HT1080 (cell line): Measurements from ENCODE around the gene CFAP157. TPM values are rescaled to one million over a fixed set of nuclear protein-coding genes. Genes with fewer than 3 reads are reported as not detected.
A peak's percentile ranks its signal among the peaks of the same experiment; 100 is the strongest.

Experiments used
- DNase-seq: peaks from one replicate; pipeline ENCODE4 v3.0.0-alpha.2; 2015; ENCODE audit warnings: low read depth
- total RNA-seq: library from RNA; depleted of rRNA; stranded (reverse); fragments of >200 nt; shearing (Covaris generic); gene quantifications from 2 replicates; pipeline ENCODE4 v1.2.3, GENCODE V29; 2014

Gene CFAP157
- total RNA-seq, 1 experiment from 2014 or later, result not detected

GRCh38 chr9:127692071-127692470 lies 14.7 kb upstream of the CFAP157 start:
- no peak for DNase-seq

DNA sequence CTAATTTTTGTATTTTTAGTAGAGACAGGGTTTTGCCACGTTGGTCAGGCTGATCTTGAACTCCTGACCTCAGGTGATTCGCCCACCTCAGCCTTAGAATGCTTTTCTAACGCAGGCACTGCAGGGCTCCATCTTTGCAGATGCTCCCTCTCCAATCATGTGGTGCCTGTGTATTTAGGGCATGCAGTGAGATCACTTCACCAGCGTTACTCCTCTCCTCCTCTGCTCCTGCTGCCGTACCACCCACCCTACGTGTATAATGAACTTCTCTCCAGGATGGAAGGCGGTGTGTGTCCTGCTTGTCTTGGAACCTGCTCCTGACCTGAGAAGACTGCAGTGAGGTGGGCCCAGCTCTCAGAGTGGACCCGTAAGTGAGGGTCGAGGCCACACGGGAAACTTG lies 13.6 kb upstream of the CFAP157 start:
- DNase-seq, result no peak

- no peak for DNase-seq
These were observed 13.1 kb upstream of the CFAP157 start for GRCh38 chr9:127693697-127694096.

GRCh38 chr9:127694890-127695720 lies 11.7 kb upstream of the CFAP157 start:
- DNase-seq, result no peak

- DNase-seq, result no peak
These were observed 9.2 kb upstream of the CFAP157 start for GRCh38 chr9:127697575-127697974.

DNA sequence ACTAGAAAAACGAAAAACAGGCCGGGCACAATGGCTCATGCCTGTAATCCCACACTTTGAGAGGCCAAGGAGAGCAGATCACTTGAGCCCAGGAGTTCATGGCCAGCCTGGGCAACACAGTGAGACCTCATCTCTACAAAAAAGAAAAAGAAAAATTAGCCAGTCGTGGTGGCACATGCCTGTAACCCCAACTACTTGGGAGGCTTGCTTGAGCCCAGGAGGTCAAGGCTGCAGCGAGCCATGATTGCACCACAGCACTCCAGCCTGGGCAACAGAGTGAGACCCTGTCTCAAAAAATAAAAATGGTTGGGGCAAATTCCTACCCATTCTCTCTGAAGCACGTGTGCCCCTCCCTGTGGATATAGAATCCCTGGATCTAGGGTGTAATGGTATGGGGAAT lies 8.4 kb upstream of the CFAP157 start:
- DNase-seq, result no peak

DNA sequence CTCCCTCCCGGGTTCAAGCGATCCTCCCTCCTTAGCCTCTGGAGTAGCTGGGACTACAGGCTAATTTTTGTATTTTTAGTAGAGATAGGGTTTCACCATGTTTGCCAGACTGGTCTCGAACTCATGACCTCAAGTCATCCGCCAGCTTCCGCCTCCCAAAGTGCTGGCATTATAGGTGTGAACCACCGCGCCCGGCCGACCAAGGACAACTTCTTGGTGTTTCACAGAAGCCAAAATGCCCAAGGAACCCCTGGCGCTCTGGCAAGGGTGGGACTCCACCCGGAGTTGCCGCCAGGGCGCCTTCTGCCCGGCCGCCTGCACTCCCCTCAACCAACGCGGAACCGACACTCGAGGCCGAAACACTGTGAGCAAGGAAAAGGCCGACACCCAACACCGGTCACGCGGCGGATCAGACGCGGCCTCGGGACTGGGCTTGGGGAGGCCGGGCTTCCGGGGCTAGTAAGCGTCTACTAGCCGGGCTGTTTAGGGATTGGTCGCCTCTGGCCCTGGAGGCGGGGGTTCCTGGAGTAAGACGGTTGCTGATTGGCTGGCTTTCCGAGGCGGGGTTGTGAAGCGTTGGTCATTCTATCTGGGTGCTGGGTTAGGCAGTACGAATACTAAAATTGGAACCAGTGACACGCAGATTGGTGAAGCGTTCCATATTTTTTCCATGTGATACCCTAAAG lies 7.7 kb upstream of the CFAP157 start:
- no peak for DNase-seq

GRCh38 chr9:127700140-127700539 lies 6.6 kb upstream of the CFAP157 start:
- DNase-seq, result no peak

DNA sequence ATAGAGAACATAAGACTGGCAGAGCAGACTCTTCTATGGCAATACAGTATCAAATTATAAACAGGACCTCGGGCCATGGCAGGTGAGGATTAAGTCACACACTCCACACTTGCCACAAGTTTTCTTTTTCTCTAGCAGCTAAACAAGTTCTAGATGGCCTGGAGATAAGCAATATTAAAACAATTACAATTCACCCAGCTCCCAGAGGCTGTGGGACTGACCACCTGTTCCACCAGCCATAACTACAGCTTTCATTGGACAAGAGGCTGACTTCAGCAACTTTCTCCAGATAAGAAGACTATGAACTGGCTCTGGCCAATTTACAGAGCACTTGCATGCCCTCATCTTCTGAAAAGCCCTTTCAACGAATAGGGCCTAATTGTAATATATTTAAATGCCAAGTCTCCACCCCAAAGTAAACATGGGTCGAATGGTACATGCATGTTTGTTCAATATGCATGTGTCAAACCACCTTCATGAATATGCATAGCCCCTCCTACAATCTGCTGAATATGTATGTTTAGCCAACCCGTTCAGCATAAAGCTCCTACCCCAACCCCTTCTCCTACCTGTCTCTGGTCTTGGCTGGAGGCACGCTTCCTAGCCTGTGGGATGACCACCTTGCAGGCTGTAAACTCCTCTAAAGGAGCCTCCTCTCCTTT lies 6.1 kb upstream of the CFAP157 start:
- DNase-seq, result no peak

- DNase-seq, result no peak
These were observed 3.4 kb upstream of the CFAP157 start for GRCh38 chr9:127703289-127703946.

GRCh38 chr9:127705577-127706379 lies 1.0 kb upstream of the CFAP157 start:
- no peak for DNase-seq

GRCh38 chr9:127707766-127708165 lies 978 bp downstream of the CFAP157 start:
- peak; percentile 32 for DNase-seq

- no peak for DNase-seq
These were observed 2.3 kb downstream of the CFAP157 start for GRCh38 chr9:127708952-127709587.

GRCh38 chr9:127710204-127710783 lies 3.5 kb downstream of the CFAP157 start:
- DNase-seq, result no peak

- DNase-seq, result peak; percentile 10
These were observed 4.5 kb downstream of the CFAP157 start for GRCh38 chr9:127711226-127711701.

DNA sequence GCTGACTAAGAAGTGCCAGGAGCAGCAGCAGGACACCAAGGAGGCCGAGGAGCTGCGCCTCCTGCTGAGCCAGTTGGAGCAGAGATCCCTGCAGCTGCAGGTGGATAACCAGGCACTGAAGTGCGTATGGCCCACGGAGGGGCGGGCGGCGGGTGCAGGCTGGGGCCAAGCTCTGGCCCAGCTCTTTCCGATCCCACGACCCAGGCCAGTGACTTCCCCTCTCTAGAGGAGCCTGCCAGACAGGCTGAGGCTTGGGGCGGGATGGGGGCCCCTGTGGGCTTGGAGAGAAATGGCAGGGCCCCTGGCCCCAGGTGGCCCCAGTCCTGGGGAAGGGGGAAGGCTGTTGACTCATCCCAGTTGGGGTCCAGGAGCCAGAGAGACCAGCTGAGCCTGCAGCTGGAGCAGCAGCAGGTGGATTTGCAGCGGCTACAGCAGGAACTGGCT lies 5.1 kb downstream of the CFAP157 start:
- DNase-seq, result no peak

- no peak for DNase-seq
These were observed 5.6 kb downstream of the CFAP157 start for GRCh38 chr9:127712371-127712770.

DNA sequence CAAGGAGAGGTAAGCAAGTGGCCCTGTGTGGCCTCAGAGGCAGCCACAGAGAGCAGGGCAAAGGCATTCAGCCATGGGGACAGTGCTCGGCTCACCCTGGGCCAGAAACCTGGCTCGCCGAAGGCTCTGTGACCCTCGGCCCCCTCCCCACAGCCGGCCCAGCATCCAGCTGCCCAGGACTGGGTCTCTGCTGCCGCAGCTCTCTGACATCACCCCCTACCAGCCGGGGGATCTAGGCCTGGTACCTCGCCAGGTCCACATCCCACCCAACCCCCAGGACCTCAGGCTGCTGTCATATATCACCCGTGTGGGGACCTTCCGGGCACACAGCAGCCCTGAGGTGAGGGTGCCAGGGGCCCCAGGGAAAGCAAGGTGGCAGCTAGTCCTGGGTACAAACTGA lies 6.1 kb downstream of the CFAP157 start:
- no peak for DNase-seq

DNA sequence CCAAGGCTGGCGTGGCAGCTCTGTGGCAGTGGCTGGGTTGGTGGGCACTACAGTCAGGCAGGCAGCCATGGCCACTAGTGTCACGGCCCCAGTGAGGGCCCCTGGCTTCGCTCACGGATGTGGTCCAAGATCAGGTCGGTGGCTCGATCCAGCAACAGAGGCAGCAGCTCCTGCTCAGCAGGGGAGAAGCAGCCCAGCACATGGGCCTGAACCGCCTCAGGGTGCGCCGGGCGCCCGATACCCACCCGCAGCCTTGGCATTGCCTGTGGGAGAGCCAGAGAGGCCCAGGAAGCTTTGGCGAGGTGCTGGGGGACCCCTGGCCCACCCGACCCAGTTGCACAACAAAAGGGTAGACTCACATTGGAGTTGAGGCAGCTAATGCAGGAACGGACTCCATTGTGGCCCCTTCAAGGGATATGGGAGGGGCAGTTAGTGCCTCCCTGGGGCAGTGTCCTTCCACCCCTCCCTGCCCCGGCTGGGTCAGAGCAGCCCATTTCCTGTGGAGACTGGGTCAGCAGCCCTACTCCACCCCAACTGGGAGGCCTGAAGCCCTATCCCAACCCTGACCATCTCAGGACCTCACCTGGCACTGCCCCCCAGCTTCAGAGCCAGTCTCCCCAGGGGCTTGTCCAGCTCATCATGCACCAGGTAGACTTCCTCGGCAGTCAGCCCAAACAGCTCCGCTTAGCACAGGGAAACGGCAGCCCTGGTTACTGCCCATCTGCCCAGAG lies 7.4 kb downstream of the CFAP157 start:
- DNase-seq, result no peak
